K562 (cell line): Measurements from ENCODE around the gene RAB7A. TPM values are rescaled to one million over a fixed set of nuclear protein-coding genes. Genes with fewer than 3 reads are reported as not detected.

ENCODE experiments used
- ATAC-seq: fragments of 200-7000 bp; cut with Tn5 transposase; 3 replicates; pipeline ENCODE4 v1.9.1; 2020; ENCODE audit warnings: moderate library complexity
- BruUV-seq: library from RNA; stranded (reverse); fragments of 400-500 nt; replicated peaks from 2 replicates; lab custom pipeline; 2021; lab: Mats Ljungman, UMichigan
- CTCF ChIA-PET: fragments of 300-600 bp; formaldehyde crosslinking; extraction: SDS; loops from one replicate; lab custom pipeline; 2021; ENCODE audit warnings: low intra/inter-chr PET ratio; lab: Yijun Ruan, JAX
- POLR2A ChIA-PET: fragments of 300-600, 350-650 bp; sonication (Branson Sonifier 250); formaldehyde crosslinking; extraction: SDS; loops from one replicate; lab custom pipeline; 2021; ENCODE audit warnings: antibody characterized with exemption, inconsistent platforms; lab: Yijun Ruan, JAX
- DNase-seq, 4 experiments: peaks; one replicate each; pipeline versions ENCODE4 v3.0.0 to v3.0.0-alpha.2; 2011 to 2018; ENCODE audit warnings: low spot score in 3 of 4, mixed read lengths in 3 of 4; ENCODE audit errors: extremely low read depth in 1 of 4
- FAIRE-seq: peaks from 2 replicates; lab custom pipeline; 2011; peaks lifted over from hg19 to GRCh38; lab: Jason Lieb, UNC
- H2AFZ ChIP-seq: 2 replicates; pipeline ENCODE4 v1.6.0; 2011; ENCODE audit warnings: low read depth, low read length, control low read depth, inconsistent platforms
- H3K27ac ChIP-seq: fragments of 200-600 bp; 3 replicates; pipeline ENCODE4 v1.8.0; 2011; ENCODE audit warnings: low read depth, mild to moderate bottlenecking, control low read depth, inconsistent platforms, low read length, moderate library complexity, mixed read lengths; ENCODE audit errors: extremely low read depth
- H3K27me3 ChIP-seq, 2 experiments: fragments of 300-600 bp in 1 of 2; 2 replicates in 1 of 2; 3 replicates in 1 of 2; pipeline versions ENCODE4 v1.6.0 to v1.8.0; 2011; ENCODE audit warnings: inconsistent platforms in 2 of 2, low read length in 2 of 2, mild to moderate bottlenecking in 1 of 2, mixed read lengths in 1 of 2, moderate library complexity in 1 of 2; ENCODE audit not compliant: control insufficient read depth in 2 of 2, insufficient read depth in 2 of 2
- H3K36me3 ChIP-seq: fragments of 300-600 bp; 3 replicates; pipeline ENCODE4 v1.8.0; 2011; ENCODE audit warnings: mild to moderate bottlenecking, low read length, inconsistent platforms; ENCODE audit not compliant: control insufficient read depth, insufficient read depth
- H3K4me1 ChIP-seq, 2 experiments: fragments of 200-600 bp in 1 of 2; replicated peaks in 1 of 2; 2 replicates in 1 of 2; 3 replicates in 1 of 2; pipeline versions ENCODE4 v1.5.1 to v1.8.0; 2011; ENCODE audit warnings: inconsistent platforms in 2 of 2, low read length in 2 of 2, mild to moderate bottlenecking in 1 of 2, mixed read lengths in 1 of 2, moderate library complexity in 1 of 2; ENCODE audit not compliant: control insufficient read depth in 2 of 2, insufficient read depth in 2 of 2
- H3K4me2 ChIP-seq: 2 replicates; pipeline ENCODE4 v1.6.1; 2011; ENCODE audit warnings: low read length, control low read depth, inconsistent platforms, mixed read lengths; ENCODE audit not compliant: insufficient read depth
- H3K4me3 ChIP-seq: fragments of 200-600 bp; sonication (generic), shearing (Covaris generic); 2 replicates; pipeline ENCODE4 v1.5.1; 2016; ENCODE audit warnings: control low read depth, inconsistent platforms
- H3K79me2 ChIP-seq: fragments of 200-600 bp; 3 replicates; pipeline ENCODE4 v1.8.0; 2011; ENCODE audit warnings: low read length, inconsistent platforms; ENCODE audit not compliant: control insufficient read depth, insufficient read depth
- H3K9ac ChIP-seq, 2 experiments: 2 replicates each; pipeline versions ENCODE4 v1.6.0 to v1.6.1; 2011; ENCODE audit warnings: low read depth in 2 of 2, low read length in 2 of 2, control low read depth in 1 of 2, inconsistent platforms in 1 of 2, mild to moderate bottlenecking in 1 of 2, mixed read lengths in 1 of 2; ENCODE audit not compliant: insufficient read depth in 1 of 2
- H3K9me1 ChIP-seq: one replicate; pipeline ENCODE4 v1.6.0; 2011; ENCODE audit warnings: inconsistent platforms, mild to moderate bottlenecking, low read length, moderate library complexity; ENCODE audit not compliant: control insufficient read depth, insufficient read depth
- H3K9me3 ChIP-seq: replicated peaks from 2 replicates; pipeline ENCODE4 v1.5.1; 2011; ENCODE audit warnings: low read depth, low read length, inconsistent platforms; ENCODE audit not compliant: control insufficient read depth, insufficient read depth
- H4K20me1 ChIP-seq: replicated peaks from 2 replicates; pipeline ENCODE4 v1.6.1; 2011; ENCODE audit warnings: low read length, inconsistent platforms, mixed read lengths; ENCODE audit not compliant: control insufficient read depth, insufficient read depth
- C11orf30 ChIP-seq: fragments of 450-650 bp; IDR thresholded peaks from 2 replicates; pipeline ENCODE4 v1.6.1; 2016; ENCODE audit warnings: low read depth, mild to moderate bottlenecking
- ELF1 ChIP-seq: fragments of 200-800 bp; sonication (Bioruptor generic); IDR thresholded peaks from 2 replicates; pipeline ENCODE4 v1.6.1; 2016; ENCODE audit warnings: missing genetic modification characterization, missing compliant biosample characterization
- ETV6 ChIP-seq, 3 experiments: fragments of 150-350 bp in 1 of 3; sonication (generic) in 1 of 3; formaldehyde crosslinking in 1 of 3; IDR thresholded peaks; 2 replicates each; pipeline versions ENCODE4 v1.6.1 to v1.8.0; 2014 to 2022; ENCODE audit warnings: borderline replicate concordance in 2 of 3, low read depth in 2 of 3, antibody characterized with exemption in 1 of 3, low read length in 1 of 3, mild to moderate bottlenecking in 1 of 3, missing genetic modification reagents in 1 of 3
- KAT7 ChIP-seq: sonication (generic); formaldehyde crosslinking; IDR thresholded peaks from 2 replicates; pipeline ENCODE4 v1.8.0; 2022; ENCODE audit warnings: missing genetic modification reagents, mild to moderate bottlenecking, borderline replicate concordance
- KLF16 ChIP-seq: IDR thresholded peaks from 2 replicates; pipeline ENCODE4 v1.6.1; 2016; ENCODE audit warnings: antibody characterized with exemption
- LCOR ChIP-seq: sonication (generic); formaldehyde crosslinking; IDR thresholded peaks from 2 replicates; pipeline ENCODE4 v1.8.0; 2022; ENCODE audit warnings: mild to moderate bottlenecking, missing genetic modification reagents
- MLX ChIP-seq, 2 experiments: fragments of 450-650 bp in 1 of 2; sonication (generic) in 1 of 2; formaldehyde crosslinking; conservative IDR thresholded peaks; 2 replicates each; pipeline versions ENCODE4 v1.4.0 to v1.8.1; 2020 to 2022; ENCODE audit warnings: mild to moderate bottlenecking in 1 of 2, missing genetic modification reagents in 1 of 2
- NR2C2 ChIP-seq, 2 experiments: fragments of 200-800 bp in 1 of 2; sonication (Bioruptor generic) in 1 of 2; sonication (generic) in 1 of 2; formaldehyde crosslinking in 1 of 2; IDR thresholded peaks; 2 replicates each; pipeline versions ENCODE4 v1.6.1 to v1.8.0; 2016 to 2022; ENCODE audit warnings: mild to moderate bottlenecking in 1 of 2, missing compliant biosample characterization in 1 of 2, missing genetic modification characterization in 1 of 2, missing genetic modification reagents in 1 of 2
- POU5F1 ChIP-seq: fragments of 150-350 bp; IDR thresholded peaks from 2 replicates; pipeline ENCODE4 v1.6.1; 2014; ENCODE audit warnings: borderline replicate concordance, low read length, low read depth, mild to moderate bottlenecking; ENCODE audit not compliant: partially characterized antibody
- RBM17 ChIP-seq: fragments of 200-400 bp; formaldehyde crosslinking; IDR thresholded peaks from 2 replicates; pipeline ENCODE4 v1.6.1; 2017; ENCODE audit warnings: low read depth, mild to moderate bottlenecking, low read length, borderline replicate concordance
- RFX7 ChIP-seq: fragments of 250-450 bp; sonication (Bioruptor Pico); IDR thresholded peaks from 2 replicates; pipeline ENCODE4 v1.5.1; 2021; ENCODE audit warnings: mild to moderate bottlenecking
- SMAD4 ChIP-seq: fragments of 250-450 bp; sonication (Bioruptor Pico); conservative IDR thresholded peaks from 2 replicates; pipeline ENCODE4 v1.8.0; 2021; ENCODE audit warnings: inconsistent platforms, mild to moderate bottlenecking, moderate library complexity
- THRA ChIP-seq: fragments of 450-650 bp; IDR thresholded peaks from 2 replicates; pipeline ENCODE4 v1.6.1; 2017; ENCODE audit warnings: mild to moderate bottlenecking, moderate library complexity
- TRIM28 ChIP-seq: fragments of 450-650 bp; IDR thresholded peaks from 2 replicates; pipeline ENCODE4 v1.6.1; 2017
- U2AF1 ChIP-seq: fragments of 200-400 bp; formaldehyde crosslinking; optimal IDR thresholded peaks from 2 replicates; pipeline ENCODE3; 2017; ENCODE audit warnings: mild to moderate bottlenecking, low read depth, low read length, moderate library complexity
- ZNF217 ChIP-seq: sonication (generic); formaldehyde crosslinking; IDR thresholded peaks from 2 replicates; pipeline ENCODE4 v1.8.0; 2022; ENCODE audit warnings: mild to moderate bottlenecking, missing genetic modification reagents
- ZNF232 ChIP-seq: sonication (generic); formaldehyde crosslinking; IDR thresholded peaks from 2 replicates; pipeline ENCODE4 v1.8.0; 2022; ENCODE audit warnings: mild to moderate bottlenecking, missing genetic modification reagents
- WGBS: fragments of 100-300 bp; shearing (Covaris generic); methylation state at CpG from one replicate; pipeline ENCODE4 v1.1.6; 2016; ENCODE audit warnings: low coverage, mixed read lengths; ENCODE audit not compliant: insufficient coverage; ENCODE audit errors: missing lambda C conversion rate; 5-methylcytosine and 5-hydroxymethylcytosine counted together
- in situ Hi-C: fragments of 300-500 bp; cut with MboI; formaldehyde crosslinking; loops from 4 replicates; pipeline ENCODE4 v1.15.0; 2018; ENCODE audit warnings: inconsistent platforms, mixed read lengths
- intact Hi-C: fragments of 100-400 bp; cut with micrococcal nuclease; formaldehyde crosslinking; loops from 2 replicates; pipeline ENCODE4 v1.14.2; 2022
- polyA plus RNA-seq, 8 experiments: library from polyadenylated mRNA; depleted of rRNA in 4 of 8; stranded (reverse) in 5 of 8; unstranded in 3 of 8; fragments of >200 nt; fragmentation: Nextera tagmentation in 2 of 8; fragmentation: Illumina TruSeq in 1 of 8; extraction: Ambion mirVana in 2 of 8; extraction: Trizol in 1 of 8; gene quantifications; 2 replicates each; pipeline versions ENCODE4 v1.2.1 to v1.2.3, GENCODE V29; 2011 to 2014; ENCODE audit warnings: inconsistent platforms in 1 of 8, missing spikeins in 1 of 8
- total RNA-seq, 7 experiments: library from RNA; depleted of rRNA in 6 of 7; stranded (reverse); fragments of >200 nt in 6 of 7; fragmentation: Illumina TruSeq in 2 of 7; extraction: Trizol in 2 of 7; gene quantifications; 2 replicates each; pipeline versions ENCODE4 v1.2.1 to v1.2.3, GENCODE V29; 2011 to 2021; ENCODE audit warnings: low replicate concordance in 1 of 7
- TF ChIP-seq, protein P1 (sequence below), 2 experiments: fragments of 200-800 bp in 1 of 2; sonication (Bioruptor generic) in 1 of 2; sonication (generic) in 1 of 2; formaldehyde crosslinking in 1 of 2; IDR thresholded peaks in 1 of 2; conservative IDR thresholded peaks in 1 of 2; 2 replicates each; pipeline versions ENCODE4 v1.5.0 to v1.6.1; 2016 to 2020; ENCODE audit warnings: missing compliant biosample characterization in 1 of 2, missing genetic modification characterization in 1 of 2, missing genetic modification reagents in 1 of 2

Gene RAB7A
- total and polyA plus RNA-seq, 9 of the 15 experiments (the other 6 are each of a cell fraction or from before 2014, with no cell fraction given) = 30.9 to 204 (median 72.8) TPM

DNA sequence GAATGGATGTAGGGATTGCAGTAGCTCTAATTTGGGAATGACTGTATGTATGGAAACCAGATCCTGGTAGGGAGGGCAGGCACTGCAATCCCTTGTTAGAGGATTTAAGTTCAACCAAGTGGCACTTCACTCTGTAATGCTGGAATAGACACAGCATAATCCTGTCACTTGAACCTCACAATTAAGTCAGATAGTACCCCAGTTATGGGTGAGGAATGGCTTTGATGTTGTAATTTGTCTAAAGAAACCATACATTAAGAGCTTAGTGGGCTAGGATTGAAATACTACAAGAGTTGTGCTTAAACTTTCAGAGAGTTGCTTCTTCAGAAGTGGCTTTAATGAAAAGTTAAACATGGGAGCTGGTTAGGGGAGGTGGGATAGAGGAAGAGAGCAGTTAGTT lies 9.3 kb downstream of the RAB7A start (continued):
- TF ChIP-seq, protein P1, sequence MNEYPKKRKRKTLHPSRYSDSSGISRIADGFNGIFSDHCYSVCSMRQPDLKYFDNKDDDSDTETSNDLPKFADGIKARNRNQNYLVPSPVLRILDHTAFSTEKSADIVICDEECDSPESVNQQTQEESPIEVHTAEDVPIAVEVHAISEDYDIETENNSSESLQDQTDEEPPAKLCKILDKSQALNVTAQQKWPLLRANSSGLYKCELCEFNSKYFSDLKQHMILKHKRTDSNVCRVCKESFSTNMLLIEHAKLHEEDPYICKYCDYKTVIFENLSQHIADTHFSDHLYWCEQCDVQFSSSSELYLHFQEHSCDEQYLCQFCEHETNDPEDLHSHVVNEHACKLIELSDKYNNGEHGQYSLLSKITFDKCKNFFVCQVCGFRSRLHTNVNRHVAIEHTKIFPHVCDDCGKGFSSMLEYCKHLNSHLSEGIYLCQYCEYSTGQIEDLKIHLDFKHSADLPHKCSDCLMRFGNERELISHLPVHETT (CRISPR knock-in tag; conservative IDR thresholded peaks at IDR 0.05 in 1 of 2, IDR thresholded peaks at IDR 0.05 in 1 of 2) = no peak
- TF ChIP-seq ZNF232 (CRISPR knock-in tag) = no peak
- no peak for TF ChIP-seq C11orf30
- TF ChIP-seq THRA = no peak
- TF ChIP-seq RFX7 (CRISPR knock-in tag) = no peak
- TF ChIP-seq, all 486 proteins: peak for 0

DNA sequence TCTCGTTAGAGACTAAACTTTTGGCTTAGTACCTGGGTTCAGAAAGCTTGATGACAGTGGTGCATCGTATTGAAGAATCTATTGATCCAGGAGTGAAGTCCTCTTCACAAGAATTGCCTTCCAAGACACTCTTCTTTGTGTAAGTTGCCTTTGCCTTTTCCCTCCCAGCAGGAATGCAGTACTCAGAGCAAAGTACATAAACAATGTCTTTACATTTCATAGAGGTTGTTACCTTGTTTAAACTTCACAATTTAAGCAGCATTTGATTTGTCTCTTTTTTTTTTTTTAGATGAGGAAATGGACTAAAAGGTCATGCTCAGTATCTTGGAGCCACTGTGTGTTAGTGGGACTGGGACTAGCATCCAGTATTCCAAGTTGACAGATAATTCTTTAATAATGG lies 9.9 kb downstream of the RAB7A start:
- FAIRE-seq (no peak), ATAC-seq (no peak)
- H4K20me1 ChIP-seq = peaks cover 26% of the 10 kb centered on the region

More for the DNA sequence above, 9.9 kb downstream of the RAB7A start:
- no TSS peak for BruUV-seq
- Histone ChIP-seq H3K9me3 (0 out of 2 replicates have a peak, but pooled peaks cover 1% of the 10 kb centered on the region), H3K4me3 (no peak overlapping the region), H3K36me3 (peaks cover 38% of the 10 kb centered on the region; the same call in 2 of the 3 replicates), H3K9me1 (no peaks in the 10 kb centered on the region), H2AFZ (no peak overlapping the region), H3K27me3 (no peaks in the 10 kb centered on the region), H3K4me1 (peaks cover 0 to 7% of the 10 kb centered on the region in 2 experiments; a peak in 3 of 5 replicates), H3K79me2 (peaks cover 96% of the 10 kb centered on the region), H3K27ac (no peak overlapping the region)
- WGBS = 69% methylated on average over 2 of the region's 2 CpGs
- no peak for DNase-seq
- CTCF ChIA-PET = no interaction called here
- intact Hi-C loops (no loop called here), in situ Hi-C loops (no loop called here)
- TF ChIP-seq NR2C2 (CRISPR knock-in tag; IDR thresholded peaks at IDR 0.05) (no peak), NR2C2 (tag; IDR thresholded peaks at IDR 0.05) (no peak), SMAD4 (CRISPR knock-in tag) (no peak), LCOR (no peak), RBM17 (no peak), ETV6 (IDR thresholded peaks at IDR 0.05; ENCODE audit: borderline replicate concordance in 1 of 2, low read depth in 2 of 2, low read length in 1 of 2) (no peak), ETV6 (CRISPR knock-in tag; IDR thresholded peaks at IDR 0.05; ENCODE audit: borderline replicate concordance) (no peak), KAT7 (CRISPR knock-in tag) (no peak), POU5F1 (no peak), U2AF1 (no peak), MLX (CRISPR knock-in tag; conservative IDR thresholded peaks at IDR 0.05) (no peak), ELF1 (tag) (no peak), ZNF217 (CRISPR knock-in tag) (no peak), TRIM28 (no peak), KLF16 (no peak)
- TF ChIP-seq, all 486 proteins: peak for 0
- POLR2A ChIA-PET = no interaction called here
- Histone ChIP-seq H3K4me2 (no peak overlapping the region), H3K9ac (no peak overlapping the region)
